ENCODE measurements around the gene MCTS1. TPM values are rescaled to one million over a fixed set of nuclear protein-coding genes. Genes with fewer than 3 reads are reported as not detected.

Gene MCTS1
- total RNA-seq = 10 to 100 TPM; 22.6 to 35.4 TPM
- 10 to 100 TPM; 42.2 to 43.2 TPM for polyA plus RNA-seq
- long read RNA-seq, donor 1, transcript MCTS1-202 (6 exons, 1,018 nt) = major isoform, 30 of 39 reads
- long read RNA-seq, donor 1, partial matches to known transcripts = 5 of 39 reads
- long read RNA-seq, donor 1, other reads (novel, unspliced or antisense) = 0 of 39 reads
- long read RNA-seq, donor 2, transcript MCTS1-202 (6 exons, 1,018 nt) = major isoform, 11 of 12 reads
- long read RNA-seq, donor 2, partial matches to known transcripts = 0 of 12 reads
- long read RNA-seq, donor 2, other reads (novel, unspliced or antisense) = 0 of 12 reads
- long read RNA-seq, donor 3, transcript MCTS1-202 (6 exons, 1,018 nt) = major isoform, 19 of 43 reads
- long read RNA-seq, donor 3, partial matches to known transcripts = 5 of 43 reads
- long read RNA-seq, donor 3, other reads (novel, unspliced or antisense) = 16 of 43 reads
- long read RNA-seq, donor 4, transcript MCTS1-202 (6 exons, 1,018 nt) = major isoform, 19 of 22 reads
- long read RNA-seq, donor 4, partial matches to known transcripts = 0 of 22 reads
- long read RNA-seq, donor 4, other reads (novel, unspliced or antisense) = 0 of 22 reads
- long read RNA-seq, donor 5, transcript MCTS1-202 (6 exons, 1,018 nt) = major isoform, 34 of 37 reads
- long read RNA-seq, donor 5, partial matches to known transcripts = 0 of 37 reads
- long read RNA-seq, donor 5, other reads (novel, unspliced or antisense) = 0 of 37 reads

GRCh38 chrX:120603707-120604360 lies at the start of gene MCTS1:
MCTS1 (plus strand) TSS chrX:120604101; CDS start chrX:120604237, 136 bp downstream.
- ATAC-seq (ENCODE audit: insufficient read depth, low FRiP score) = peak; percentile 89
- H3K9ac ChIP-seq (ENCODE audit: insufficient read depth in 1 of 2, low read length in 2 of 2) = peak within 1 kb of the TSS; percentile 75 to 82
- no peaks in the 10 kb centered on the region for H3K36me3 ChIP-seq (ENCODE audit: control insufficient read depth in 4 of 4, insufficient read depth in 4 of 4, low read length in 4 of 4)
- no peaks in the 10 kb centered on the region for H3K27me3 ChIP-seq (ENCODE audit: control insufficient read depth in 3 of 3, insufficient read depth in 3 of 3, low read length in 2 of 3)
- no peaks in the 10 kb centered on the region for H3K9me3 ChIP-seq (ENCODE audit: control insufficient read depth in 4 of 4, insufficient read depth in 3 of 4, low read length in 3 of 4)
- 0 to 34% methylated on average over 30 to 31 of the region's 31 CpGs for WGBS, 2 donors
- peak; percentile 87 to 94 (median 92) for DNase-seq
- TF ChIP-seq CTCF (IDR thresholded peaks at IDR 0.05; ENCODE audit: control extremely low read depth, extremely low read depth) = no peak
- H3K4me3 ChIP-seq = peak within 1 kb of the TSS; percentile 44
- peak within 1 kb of the TSS; percentile 82 to 86 for H3K27ac ChIP-seq (ENCODE audit: low read depth in 1 of 2, low read length in 1 of 2)
- H3K4me1 ChIP-seq (ENCODE audit: control insufficient read depth in 5 of 5, insufficient read depth in 5 of 5, low read length in 5 of 5) = peaks cover 0 to 8% (median 0%) of the 10 kb centered on the region in 5 donors

GRCh38 chrX:120556251-120556650 lies 47.6 kb upstream of the MCTS1 start:
- Histone ChIP-seq H3K4me3 (no peak overlapping the region), H3K27me3 (ENCODE audit: control insufficient read depth in 3 of 3, insufficient read depth in 3 of 3, low read length in 2 of 3) (no peaks in the 10 kb centered on the region), H3K9ac (ENCODE audit: insufficient read depth in 1 of 2, low read length in 2 of 2) (no peak overlapping the region), H3K36me3 (ENCODE audit: control insufficient read depth in 4 of 4, insufficient read depth in 4 of 4, low read length in 4 of 4) (peaks cover 0 to 1% (median 0%) of the 10 kb centered on the region in 4 donors), H3K9me3 (ENCODE audit: control insufficient read depth in 4 of 4, insufficient read depth in 3 of 4, low read length in 3 of 4) (no peaks in the 10 kb centered on the region), H3K27ac (ENCODE audit: low read depth in 1 of 2, low read length in 1 of 2) (no peak overlapping the region), H3K4me1 (ENCODE audit: control insufficient read depth in 5 of 5, insufficient read depth in 5 of 5, low read length in 5 of 5) (peaks cover 0 to 6% (median 0%) of the 10 kb centered on the region in 5 donors)
- no peak for TF ChIP-seq CTCF (IDR thresholded peaks at IDR 0.05; ENCODE audit: control extremely low read depth, extremely low read depth)
- no peak for DNase-seq
- 77 to 92% methylated on average over 5 of the region's 5 CpGs for WGBS, 2 donors
- ATAC-seq (ENCODE audit: insufficient read depth, low FRiP score) = no peak

GRCh38 chrX:120559804-120560203 lies 44.1 kb upstream of the MCTS1 start:
- Histone ChIP-seq H3K27ac (ENCODE audit: low read depth in 1 of 2, low read length in 1 of 2) (peak overlapping the region; percentile 98), H3K36me3 (ENCODE audit: control insufficient read depth in 4 of 4, insufficient read depth in 4 of 4, low read length in 4 of 4) (no peaks in the 10 kb centered on the region), H3K27me3 (ENCODE audit: control insufficient read depth in 3 of 3, insufficient read depth in 3 of 3, low read length in 2 of 3) (no peaks in the 10 kb centered on the region), H3K9ac (ENCODE audit: insufficient read depth in 1 of 2, low read length in 2 of 2) (peak overlapping the region; percentile 26 to 95), H3K4me1 (ENCODE audit: control insufficient read depth in 5 of 5, insufficient read depth in 5 of 5, low read length in 5 of 5) (peaks cover 0 to 12% (median 0%) of the 10 kb centered on the region in 5 donors), H3K9me3 (ENCODE audit: control insufficient read depth in 4 of 4, insufficient read depth in 3 of 4, low read length in 3 of 4) (no peaks in the 10 kb centered on the region), H3K4me3 (peak overlapping the region; percentile 69)
- no peak for DNase-seq
- TF ChIP-seq CTCF (IDR thresholded peaks at IDR 0.05; ENCODE audit: control extremely low read depth, extremely low read depth) = no peak
- WGBS, 2 donors = 1 to 33% methylated on average over 7 of the region's 7 CpGs
- no peak for ATAC-seq (ENCODE audit: insufficient read depth, low FRiP score)
